HG02885 (cell line): ENCODE data around the gene ZNF407.
A peak's percentile ranks its signal among the peaks of the same experiment; 100 is the strongest.

Experiments used
- ATAC-seq: cut with Tn5 transposase; IDR thresholded peaks from one replicate; pipeline ENCODE4 v1.9.1; 2021; ENCODE audit warnings: mild to moderate bottlenecking; ENCODE audit not compliant: unreplicated experiment, poor library complexity

ZNF407 gene

DNA sequence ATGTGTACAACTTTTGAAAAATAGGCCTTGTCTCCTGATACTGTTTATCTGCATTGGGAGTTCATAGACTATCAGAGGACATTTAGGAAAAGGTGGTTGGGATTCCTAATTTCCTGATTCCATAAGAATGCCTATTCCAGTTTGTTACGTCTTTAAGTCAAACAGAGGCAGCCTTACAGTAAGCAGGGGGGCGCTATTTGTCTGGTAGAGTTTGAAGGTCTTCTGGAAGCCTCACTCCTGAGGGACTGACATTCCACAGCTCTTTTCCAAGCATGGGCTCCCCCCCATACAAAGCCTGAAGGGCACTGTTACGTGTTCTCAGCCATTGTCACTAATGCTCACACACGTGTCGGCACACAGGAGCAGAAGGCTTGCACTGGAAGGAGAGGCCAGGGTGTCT, 456.9 kb downstream of the ZNF407 start:
- ATAC-seq, result no peak

DNA sequence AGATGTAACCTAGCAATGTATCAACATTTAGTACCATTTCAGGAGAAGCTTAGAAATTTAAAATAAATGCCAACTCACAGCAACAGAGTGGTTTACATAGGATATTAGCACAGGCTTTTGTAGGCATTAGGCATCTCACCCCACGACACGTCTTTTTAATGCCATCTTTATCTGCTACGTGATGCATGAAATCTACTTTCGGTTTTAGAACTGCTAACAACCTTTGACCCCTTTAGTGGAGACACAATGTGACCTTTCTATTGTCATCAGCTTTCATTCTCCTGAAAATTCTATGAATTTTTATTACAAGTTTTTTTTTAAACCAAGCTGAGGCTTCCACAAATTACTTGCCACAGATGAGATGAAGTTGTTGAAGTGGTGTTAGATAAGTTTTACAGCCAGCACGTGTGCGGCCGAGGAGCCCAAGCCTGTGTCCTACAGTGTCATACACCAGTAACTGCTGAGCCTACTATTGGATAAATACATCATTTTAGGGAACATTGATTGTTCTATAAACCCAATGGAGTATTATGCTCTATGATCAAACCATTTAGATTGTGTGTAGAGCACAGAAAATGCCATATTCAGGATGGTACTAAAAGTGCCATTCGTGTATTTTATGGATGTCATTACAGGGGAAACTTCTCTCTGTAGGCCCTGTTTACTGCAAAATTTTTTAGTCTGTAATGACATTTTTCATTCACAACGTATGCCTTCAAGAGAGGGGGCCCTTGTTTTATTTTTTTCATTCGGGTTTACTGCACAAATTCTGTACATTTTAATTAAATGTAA, 459.7 kb downstream of the ZNF407 start:
- no peak for ATAC-seq

DNA sequence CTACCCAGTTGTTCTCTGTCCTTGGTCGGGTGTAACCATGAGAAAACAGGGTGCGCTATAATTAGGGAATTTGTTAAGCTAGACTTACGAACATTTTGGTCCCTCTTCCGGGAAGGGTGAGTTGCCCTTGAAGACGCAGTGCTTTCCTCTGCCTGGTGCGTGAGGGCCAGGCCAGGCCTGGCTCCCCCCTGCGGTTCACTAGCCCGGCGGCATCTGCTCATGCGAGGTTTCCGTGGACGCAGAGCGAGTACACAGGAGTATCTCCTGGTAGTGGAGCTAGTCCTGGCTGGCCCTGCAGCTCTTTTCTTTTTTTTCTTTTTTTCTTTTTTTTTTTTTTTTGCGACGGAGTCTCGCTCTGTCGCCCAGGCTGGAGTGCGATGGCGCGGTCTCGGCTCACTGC, 462.5 kb downstream of the ZNF407 start:
- ATAC-seq, result no peak

DNA sequence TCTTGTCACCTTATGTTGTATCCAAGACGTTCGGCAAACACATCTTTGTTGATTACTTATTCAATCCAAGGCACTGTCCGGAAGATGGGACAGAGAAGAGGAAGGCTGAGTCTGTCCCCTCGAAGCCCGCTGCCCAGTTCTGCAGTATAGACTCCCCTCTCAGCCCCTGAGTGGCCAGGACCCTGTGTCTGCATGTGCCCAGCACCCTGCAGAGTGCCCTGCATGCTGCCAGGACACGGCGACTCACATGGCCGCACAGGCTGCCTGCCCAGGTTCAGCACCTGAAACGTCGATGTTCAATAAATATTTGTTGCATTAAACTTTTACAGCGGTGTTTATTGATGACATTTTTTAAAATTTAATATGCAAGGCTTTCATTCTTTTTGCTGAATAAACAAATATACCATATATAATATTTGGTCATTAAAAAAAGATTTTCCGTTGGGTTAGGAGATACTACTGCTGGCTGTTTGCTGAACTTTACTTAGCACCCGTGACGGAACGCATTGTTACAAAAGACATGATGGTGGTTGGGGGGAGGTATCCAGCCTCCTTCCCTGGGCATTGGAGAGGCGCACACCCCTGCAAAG, 464.7 kb downstream of the ZNF407 start:
- ATAC-seq, result no peak

DNA sequence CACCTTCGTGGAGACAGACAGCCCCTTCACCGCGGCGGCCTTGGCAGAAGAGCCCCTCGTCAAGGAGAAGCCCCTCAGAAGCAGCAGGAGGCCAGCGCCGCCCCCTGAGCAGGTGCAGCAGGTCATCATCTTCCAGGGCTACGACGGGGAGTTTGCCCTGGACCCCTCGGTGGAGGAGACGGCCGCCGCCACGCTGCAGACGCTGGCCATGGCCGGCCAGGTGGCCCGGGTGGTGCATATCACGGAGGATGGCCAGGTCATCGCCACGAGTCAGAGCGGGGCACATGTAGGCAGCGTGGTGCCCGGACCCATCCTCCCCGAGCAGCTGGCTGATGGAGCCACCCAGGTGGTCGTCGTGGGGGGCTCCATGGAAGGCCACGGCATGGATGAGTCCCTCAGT, 465.5 kb downstream of the ZNF407 start:
- no peak for ATAC-seq

DNA sequence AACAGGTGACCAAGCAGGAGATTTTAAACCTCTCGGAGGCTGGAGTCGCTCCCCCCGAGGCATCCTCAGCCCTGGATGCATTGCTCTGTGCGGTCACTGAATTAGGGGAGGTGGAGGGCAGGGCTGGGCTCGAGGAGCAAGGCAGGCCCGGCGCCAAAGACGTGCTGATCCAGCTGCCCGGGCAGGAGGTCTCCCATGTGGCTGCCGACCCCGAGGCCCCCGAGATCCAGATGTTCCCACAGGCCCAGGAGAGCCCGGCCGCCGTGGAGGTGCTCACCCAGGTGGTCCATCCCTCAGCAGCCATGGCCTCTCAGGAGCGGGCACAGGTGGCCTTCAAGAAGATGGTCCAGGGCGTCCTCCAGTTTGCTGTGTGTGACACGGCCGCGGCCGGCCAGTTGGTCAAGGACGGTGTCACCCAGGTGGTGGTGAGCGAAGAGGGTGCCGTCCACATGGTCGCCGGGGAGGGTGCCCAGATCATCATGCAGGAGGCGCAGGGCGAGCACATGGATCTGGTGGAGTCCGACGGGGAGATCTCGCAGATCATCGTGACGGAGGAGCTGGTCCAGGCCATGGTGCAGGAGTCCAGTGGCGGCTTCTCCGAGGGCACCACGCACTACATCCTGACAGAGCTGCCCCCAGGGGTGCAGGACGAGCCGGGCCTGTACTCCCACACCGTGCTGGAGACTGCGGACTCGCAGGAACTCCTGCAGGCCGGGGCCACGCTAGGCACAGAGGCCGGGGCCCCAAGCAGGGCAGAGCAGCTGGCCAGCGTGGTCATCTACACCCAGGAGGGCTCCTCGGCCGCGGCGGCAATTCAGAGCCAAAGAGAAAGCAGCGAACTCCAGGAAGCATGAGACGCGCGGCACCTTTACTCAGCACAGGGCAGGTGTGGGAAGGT, 466.2 kb downstream of the ZNF407 start:
- no peak for ATAC-seq

DNA sequence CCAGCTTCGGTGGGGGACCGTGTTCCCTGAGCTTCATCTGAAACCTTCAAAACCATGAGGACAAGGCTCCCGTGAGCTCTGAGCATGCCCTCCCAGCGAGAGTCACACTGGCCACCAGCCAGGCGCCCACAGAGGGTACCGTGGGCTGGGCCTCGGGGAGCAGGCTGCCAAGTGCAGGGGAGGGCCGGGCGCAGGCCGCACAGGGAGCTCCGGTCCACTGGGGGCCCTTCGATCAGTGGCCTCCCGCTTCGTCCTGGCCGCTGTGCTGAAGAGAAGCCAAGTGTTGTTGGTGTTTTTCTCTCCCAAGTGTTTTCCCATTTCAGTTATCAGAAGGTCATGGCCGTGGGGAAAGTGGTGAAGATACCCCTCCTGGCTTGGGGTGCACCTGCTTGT, 466.8 kb downstream of the ZNF407 start:
- no peak for ATAC-seq

DNA sequence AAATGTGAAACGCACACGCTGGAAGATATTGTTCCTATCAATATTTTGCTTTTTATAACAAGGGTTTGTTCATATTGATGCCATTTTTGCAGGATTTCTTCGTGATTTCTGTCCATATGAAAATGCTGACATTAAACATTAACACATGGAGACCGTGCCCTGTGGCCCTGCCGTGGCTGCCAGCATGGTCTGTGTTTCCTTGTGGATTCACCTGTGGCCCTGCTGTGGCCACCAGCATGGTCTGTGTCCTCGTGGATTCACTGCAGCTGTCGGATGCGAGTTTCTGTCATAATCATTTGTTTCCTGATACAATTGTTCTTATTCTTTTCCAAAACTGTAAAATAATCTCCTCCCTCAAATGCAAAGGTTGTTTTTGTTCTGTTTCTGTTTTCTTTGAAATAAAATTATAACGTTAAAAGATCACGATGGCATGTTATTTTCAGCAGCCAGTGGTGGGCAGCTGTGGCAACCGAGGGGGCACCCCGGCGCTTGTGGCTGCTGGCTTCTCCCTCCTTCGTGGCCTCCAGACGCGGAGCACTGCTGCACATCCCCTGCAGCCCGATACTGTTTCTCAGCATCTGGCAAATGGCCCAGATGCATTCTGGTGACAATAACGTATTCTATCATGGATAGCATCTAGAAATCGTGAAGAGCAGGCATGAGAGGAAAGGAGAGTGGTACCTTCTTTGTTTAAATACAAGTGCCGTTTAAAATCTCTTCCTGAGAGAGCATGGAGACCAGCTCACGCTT, 467.8 kb downstream of the ZNF407 start:
- ATAC-seq, result no peak

DNA sequence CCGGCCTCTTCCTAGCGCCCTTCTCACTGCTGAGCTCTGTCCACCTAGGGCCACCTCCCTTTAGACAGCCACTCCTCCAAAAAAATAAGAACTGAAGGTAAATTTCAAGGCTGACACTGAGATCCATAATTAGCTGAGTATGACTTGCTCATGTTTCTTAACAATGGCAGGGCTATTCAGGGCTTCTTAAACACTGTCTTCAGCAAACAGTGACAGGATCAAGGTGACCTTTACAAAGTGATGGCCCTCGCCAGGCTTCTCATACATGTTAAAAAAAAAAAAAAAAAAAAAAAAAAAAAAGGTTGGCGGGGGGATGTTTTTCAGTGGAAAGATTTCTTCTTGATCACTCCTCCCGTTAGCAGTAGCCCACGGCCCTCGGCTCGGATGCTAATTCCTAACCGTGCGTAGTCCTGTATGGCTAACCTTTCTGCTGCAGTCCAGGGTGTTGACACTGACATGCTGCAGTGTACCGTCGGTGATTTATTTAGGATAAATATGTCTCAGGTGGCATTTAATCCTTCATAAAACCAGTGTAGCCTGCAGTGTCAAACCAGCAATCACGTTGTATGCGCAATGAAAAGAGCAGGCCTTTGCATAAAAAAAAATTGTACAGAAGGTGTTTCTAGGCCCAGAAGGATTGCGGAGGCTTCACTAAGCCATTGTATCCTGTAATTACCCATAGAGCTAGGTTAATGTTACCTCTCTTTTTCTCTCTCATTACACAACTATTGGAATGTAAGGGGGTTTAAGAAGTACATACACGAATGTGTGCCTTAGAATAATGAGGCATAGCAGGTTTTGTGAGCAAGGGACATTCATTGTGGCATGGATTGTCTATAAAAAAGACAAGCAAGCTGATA, 468.6 kb downstream of the ZNF407 start:
- ATAC-seq, result no peak

DNA sequence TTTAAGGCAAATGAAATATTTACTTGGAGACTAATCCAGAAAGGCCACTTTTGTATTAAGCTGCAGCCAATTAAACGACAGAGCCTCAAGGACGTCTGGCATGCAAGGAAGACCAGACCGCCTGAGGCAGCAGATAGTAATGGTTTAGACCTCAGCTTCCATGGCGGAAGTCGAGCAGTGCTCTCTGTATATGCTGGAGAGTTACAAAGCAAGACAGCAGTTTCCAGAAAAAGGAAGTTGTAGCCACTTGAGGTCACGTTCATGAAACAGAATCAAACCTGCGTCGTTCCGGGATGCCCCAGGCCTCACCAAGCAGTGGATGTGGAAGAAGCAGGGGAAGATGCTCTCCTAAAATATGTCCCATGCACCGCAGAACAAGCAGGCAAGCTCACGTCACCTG, 469.3 kb downstream of the ZNF407 start:
- peak; percentile 31 for ATAC-seq

DNA sequence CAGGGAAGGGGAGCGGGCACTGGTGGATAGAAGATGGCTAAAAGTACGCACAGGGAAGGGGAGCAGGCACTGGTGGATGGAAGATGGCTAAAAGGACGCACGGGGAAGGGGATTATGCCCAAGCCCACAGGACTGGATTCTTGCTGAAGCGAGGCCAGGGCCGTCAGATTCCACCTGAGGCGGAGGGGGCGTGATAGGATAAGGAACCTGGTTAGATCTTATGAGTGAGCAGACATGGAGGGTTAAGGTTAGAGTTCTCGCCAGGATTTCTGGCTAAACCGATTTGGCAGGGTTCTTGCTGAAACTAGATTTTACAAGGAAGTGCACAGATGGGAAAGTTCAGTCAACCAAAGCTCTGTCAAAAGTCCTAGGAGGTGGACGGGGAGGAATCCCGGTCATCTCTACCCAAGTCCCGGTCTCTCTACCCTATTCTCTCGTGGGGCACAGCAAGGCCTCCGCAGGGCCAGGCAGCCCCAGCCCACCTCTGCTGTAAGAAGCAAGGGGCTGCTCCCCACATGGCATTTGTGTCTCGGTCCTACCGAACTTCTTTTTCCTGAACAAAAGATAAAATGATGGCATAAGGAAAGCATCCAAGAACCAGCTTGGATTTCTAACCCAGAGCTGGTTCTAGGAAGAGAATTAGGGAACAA, 470.5 kb downstream of the ZNF407 start:
- ATAC-seq, result no peak

DNA sequence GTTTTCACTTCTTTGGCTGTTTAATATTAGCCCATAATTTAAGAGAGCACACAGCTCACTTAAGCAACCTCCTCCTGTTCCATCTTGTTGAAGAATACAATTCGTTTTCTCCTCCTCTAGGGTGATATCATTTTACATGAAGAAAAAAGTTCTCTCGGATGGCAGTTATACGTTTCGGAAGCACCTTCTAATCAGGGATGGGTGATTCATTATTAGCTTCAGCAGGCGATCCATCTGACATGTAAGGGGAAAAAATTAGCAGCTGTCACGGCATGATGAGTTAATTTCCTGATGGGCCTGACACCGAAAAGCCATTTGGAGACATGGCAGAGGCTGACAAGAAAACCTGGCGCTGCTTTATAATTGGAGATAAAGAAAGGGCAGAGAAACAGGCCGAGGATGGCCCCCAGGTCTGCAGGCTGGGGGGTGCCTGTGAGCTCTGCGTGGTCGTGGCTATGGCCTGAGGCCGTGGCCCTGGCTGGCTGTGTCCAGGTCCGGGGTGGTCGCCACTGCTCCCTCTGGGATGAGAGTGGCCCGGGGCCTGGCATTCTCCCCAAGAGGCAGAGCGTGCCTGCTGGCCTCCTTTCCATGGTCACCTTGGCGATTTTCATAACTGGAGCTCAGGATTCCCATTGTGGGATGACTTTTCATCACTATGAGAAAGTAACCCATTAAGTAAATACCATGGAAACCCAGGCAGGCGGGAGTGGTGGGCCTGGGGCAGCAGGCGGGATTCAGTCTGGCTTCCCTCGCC, 471.2 kb downstream of the ZNF407 start:
- no peak for ATAC-seq

DNA sequence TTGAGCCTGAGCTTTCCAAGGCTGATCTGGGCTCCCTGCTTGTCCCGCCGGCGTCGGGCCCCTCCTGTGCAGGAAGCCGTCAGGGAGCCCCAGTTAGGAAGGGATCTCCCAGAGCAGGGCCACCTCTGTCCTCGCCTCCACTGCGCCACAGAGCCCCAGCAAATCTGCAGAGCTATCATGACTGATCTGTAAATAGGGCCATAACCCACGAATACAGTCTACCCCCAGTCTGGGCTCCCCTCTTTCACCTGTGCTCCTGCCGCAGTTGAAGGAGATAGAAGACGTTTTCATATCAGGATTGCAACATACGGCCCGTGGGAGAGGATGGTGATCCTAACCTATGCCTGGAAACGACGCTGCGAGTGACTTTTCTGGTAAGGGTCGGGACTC, 472.6 kb downstream of the ZNF407 start:
- no peak for ATAC-seq

DNA sequence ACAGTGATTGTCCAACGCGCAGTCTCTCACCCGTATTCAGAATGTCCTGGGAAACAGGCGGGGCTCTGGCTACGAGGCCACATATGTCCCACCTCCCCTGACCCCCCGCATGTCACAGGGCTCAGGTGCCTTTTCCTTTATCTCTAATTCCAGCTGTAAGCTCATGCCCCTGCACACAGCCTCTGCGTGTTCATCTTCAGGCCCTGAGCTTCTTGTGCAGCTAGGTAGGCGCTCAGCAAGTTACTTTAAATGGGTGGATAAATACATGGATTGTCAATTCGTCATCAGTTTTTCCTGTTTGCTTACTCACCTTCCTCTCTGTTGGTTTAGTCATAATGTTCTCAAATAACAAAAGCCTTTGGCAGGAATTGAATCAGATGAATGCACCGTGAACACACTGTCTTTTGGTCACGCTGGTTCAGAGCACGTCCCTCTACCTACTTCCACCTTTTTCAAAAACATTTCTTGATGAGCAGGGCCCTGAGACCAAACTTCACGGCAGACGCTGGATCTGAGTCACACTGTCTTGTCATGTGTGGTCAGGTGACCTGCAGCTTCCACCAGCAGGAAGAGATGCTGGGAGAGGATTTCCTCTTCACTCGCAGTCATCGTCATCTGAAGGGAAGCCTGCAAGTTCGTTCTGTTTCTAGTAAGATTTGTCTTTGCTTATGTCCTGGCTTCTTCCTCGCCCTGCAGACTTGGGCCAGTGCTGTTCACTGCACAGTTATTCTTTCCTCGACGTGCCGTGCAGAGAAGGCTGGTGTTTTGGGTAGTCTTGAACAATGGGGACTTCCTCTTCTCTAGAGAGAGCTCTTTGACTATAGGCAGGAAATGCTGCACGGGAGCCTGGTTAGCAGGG, 473.2 kb downstream of the ZNF407 start:
- ATAC-seq, result peak; percentile 78

DNA sequence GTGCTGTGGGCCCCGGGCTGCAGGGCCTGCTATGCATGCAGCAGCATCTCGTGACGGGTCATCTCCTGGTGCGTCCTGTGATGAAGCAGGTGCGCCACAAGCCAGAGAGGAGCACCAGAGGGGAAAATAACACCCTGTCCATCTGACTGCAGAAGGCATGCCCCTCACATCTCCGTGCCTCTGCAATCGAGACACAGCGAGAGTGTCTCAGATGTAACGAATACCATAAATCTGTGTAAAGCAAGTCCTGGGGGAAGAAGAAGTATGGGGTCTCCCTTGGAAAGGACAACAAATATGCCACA, 473.8 kb downstream of the ZNF407 start:
- no peak for ATAC-seq

DNA sequence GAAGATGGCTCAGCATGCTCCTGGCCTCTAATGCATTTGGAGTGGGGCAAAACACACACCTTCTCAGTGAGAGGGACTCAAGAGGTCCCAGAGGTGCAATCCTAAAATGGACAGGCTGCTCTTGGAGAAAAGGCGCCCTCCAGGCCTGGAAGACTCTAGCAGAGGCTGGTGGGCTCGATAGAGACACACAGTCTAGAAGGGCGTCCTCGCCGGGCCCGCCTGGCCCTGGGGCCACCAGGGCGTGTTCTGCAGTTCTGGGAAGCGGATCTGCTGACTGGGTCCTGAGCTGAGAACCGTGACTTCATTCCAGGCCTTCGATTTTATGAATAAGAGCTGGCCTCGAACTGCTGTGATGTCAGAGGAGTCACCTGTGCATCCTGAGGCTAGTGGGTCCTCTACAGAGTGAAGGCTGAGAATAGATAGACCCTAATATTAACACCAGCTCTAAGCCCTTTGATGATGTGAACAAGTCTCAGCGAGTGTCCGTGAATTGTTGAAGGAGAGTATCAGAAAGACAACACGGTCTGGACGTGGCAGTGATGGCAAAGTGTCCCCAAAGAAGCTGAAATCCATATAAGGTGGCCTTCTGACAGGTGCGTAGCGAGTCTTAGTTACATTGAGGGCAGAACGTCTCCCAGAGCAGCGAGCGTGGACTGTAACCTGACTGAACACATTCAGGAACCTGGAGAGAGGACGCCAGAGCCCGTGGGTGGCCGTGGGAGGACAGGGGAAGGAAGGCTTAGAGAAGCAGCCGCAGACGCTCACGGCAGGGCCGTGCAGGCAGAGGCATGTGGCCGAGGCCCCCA, 474.4 kb downstream of the ZNF407 start:
- ATAC-seq, result no peak
